IPS-18c (cell line): ENCODE data around the gene EXD3.
"Not testable (repeated sequence)": the region's sequence is repeated elsewhere in the genome, so short reads cannot be mapped to it uniquely, and the experiment has no call there.

Experiments
- H3K4me3 ChIP-seq: 2 replicates; pipeline ENCODE4 v1.7.0; 2013; ENCODE audit warnings: low read depth, mild to moderate bottlenecking, low read length, moderate library complexity; ENCODE audit not compliant: insufficient read depth
- H3K9me3 ChIP-seq: one replicate; pipeline ENCODE4 v1.6.1; 2013; ENCODE audit warnings: mild to moderate bottlenecking, low read length, moderate library complexity; ENCODE audit not compliant: control insufficient read depth, insufficient read depth

Gene EXD3

DNA sequence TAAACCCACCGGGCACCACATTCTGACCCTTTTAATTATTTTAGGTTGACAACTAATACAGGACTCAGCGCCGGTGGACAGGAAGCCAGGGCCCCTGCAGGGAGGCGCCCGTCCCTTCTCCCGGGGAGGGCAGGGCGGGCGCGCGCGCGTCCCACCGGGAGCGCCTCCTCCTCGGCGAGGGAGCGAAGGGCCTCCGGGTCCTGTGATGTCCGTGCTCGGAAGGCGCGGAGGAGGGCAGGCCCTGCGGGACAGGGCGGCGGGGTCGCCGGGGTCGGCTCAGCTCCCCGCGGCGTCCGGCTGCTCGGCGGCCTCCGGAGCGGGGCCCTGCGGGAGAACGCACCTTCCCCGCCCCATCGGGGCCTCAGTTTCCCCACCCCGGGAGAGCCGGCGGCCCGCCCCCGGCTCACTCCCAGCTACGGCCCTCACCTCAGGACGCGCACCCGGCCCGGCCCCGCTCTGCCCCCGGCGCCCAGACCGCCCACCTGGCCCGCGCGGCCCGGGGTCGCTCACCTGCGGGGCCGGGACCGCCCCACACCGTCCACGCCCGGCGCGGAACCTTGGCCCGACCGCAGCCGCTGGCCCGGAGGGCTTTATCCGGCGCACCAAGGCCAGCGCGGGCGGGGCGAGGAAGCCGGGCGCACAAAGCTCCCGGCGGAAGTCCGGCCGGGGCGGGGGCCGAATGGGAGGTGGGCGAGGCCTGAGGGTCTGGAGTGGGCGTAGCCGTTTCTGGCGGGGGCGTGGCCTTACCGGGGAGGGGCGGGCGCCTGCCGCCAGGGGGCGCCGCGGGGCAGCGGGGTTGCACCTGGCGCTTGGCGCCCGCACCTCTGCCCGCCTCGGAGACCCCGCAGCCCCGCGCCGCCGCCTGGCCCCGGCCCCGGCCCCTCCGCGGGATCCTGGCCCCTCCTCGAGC is at the start of gene EXD3, which contains the start of gene NOXA1:
EXD3 (minus strand) TSS at position 559 of the 910 bp plus-strand sequence. CDS start 27,805 bp downstream, outside the sequence.
NOXA1 (plus strand) TSS at position 790 of the 910 bp plus-strand sequence. CDS start 137 bp downstream, outside the sequence.
- Histone ChIP-seq H3K4me3 (peak within 1 kb of the TSS; percentile 76), H3K9me3 (no peaks in the 10 kb centered on the region)

GRCh38 chr9:137470785-137471184 is 47.8 kb upstream of the EXD3 start:
- H3K9me3 ChIP-seq = no peaks in the 10 kb centered on the region
- no peak overlapping the region for H3K4me3 ChIP-seq

DNA sequence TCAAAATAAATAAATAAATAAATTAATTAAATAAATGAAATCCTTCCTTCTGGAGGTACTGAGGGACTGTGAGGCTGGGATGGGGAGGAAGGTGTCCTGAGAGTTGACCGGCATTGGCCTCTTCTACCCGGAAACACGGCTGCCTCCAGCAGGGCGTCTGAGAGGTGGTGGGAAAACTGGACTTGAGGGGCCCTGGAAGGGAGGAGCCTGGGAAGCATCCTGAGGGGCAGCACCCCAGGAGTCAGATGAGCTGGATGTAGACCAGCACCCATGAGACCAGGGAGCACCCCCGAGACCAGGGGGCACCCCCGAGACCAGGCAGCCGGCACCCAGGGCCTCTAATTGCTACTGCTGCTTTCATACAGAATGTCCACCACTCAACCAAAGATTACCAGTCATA is 44.9 kb upstream of the EXD3 start:
- H3K9me3 ChIP-seq = no peaks in the 10 kb centered on the region

GRCh38 chr9:137467161-137467581 is 44.2 kb upstream of the EXD3 start:
- Histone ChIP-seq H3K4me3 (no peak overlapping the region), H3K9me3 (no peaks in the 10 kb centered on the region)

More for the DNA sequence above, 44.9 kb upstream of the EXD3 start:
- H3K4me3 ChIP-seq = no peak overlapping the region

GRCh38 chr9:137466389-137467085 is 43.6 kb upstream of the EXD3 start:
- H3K4me3 ChIP-seq, H3K9me3 ChIP-seq: not testable (repeated sequence)

- no peak overlapping the region for H3K4me3 ChIP-seq
Observed at GRCh38 chr9:137465720-137466388, 42.9 kb upstream of the EXD3 start.

GRCh38 chr9:137465000-137465719 is 42.2 kb upstream of the EXD3 start:
- Histone ChIP-seq H3K4me3 (no peak overlapping the region), H3K9me3 (no peaks in the 10 kb centered on the region)

More at GRCh38 chr9:137465720-137466388, 42.9 kb upstream of the EXD3 start:
- H3K9me3 ChIP-seq = no peaks in the 10 kb centered on the region

DNA sequence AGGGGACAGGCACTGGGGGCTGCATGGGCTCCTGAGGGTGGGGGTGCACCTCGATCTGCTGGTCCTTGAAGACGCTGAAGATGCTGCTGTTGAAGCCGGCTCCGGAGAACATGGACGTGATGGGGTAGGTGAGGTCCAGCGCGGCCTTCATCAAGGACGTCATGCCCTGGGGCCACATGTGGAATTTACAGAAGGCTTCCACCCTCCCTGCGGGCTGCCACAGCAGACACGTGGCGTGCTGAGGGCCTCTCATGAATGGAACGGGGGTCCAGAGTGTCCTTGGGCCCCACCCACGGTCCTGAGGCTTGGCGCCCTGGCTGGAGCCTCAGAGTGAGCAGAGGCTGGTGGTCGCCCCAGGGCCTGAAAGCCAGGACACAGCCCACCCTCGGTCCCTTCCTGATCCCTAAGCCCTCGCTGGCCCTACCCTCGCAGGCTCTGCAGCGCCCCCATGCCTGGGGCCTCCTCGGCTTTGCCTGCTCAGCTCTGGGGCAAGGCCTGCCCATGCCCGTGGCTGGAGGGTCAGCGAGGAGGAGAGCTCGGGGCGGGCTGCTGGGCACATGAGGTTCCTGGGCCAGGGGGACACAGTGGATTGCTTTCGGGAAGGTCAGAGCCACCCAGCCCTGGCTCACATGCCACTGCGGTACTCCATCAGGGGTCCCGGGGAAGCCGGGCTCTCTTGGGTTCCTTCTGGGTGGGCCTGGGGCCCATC is 41.5 kb upstream of the EXD3 start:
- Histone ChIP-seq H3K9me3 (no peaks in the 10 kb centered on the region), H3K4me3 (no peak overlapping the region)

DNA sequence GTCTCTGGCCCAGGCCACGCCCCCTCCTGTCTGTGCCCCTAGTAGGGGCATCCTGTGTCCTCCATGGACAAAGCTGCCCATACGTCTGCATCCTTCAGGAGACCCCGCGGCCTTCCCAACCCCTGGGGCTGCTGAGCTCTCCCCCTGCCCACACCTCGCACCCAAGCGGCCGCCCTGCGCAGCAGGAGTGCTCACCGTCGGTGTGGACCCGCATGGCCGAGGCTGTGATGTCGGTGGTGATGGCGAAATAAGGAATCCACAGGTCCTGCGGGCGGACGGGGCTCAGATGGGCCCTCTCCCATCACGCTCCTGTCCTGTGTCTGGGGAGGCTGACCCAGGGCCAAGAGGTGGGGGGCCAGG is 40.9 kb upstream of the EXD3 start:
- Histone ChIP-seq H3K9me3 (no peaks in the 10 kb centered on the region), H3K4me3 (no peak overlapping the region)

GRCh38 chr9:137462986-137463930 is 40.3 kb upstream of the EXD3 start:
- Histone ChIP-seq H3K9me3 (no peaks in the 10 kb centered on the region), H3K4me3 (no peak overlapping the region)

DNA sequence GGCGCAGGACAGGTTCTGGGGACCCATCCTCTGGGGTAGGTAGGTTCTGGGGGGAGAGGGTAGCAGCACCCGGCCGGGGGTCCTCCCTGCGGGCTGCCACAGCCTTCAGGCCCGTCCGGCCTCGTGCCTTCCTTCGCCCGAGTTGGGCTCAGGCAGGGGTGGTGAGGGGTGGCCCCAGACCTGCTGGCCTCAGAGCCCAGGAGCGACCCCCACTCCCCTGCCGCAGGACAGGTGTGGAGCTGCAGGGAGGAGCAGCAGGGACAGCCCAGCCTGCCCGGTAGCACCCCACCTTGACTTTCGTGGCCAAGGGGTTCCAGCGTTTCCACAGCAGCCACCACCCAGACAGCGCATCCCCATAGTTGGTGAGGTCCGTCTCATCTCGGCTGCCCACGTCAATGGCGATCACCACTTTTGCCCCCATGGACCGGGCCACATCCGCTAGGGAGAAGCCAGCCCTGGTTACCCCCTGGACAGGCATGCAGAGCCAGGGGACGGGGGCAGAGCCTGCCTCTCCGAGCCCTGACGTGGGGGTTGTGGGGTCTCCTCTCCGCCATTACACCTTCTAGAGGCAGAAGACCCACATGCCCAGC is 39.5 kb upstream of the EXD3 start:
- H3K9me3 ChIP-seq = no peaks in the 10 kb centered on the region
- no peak overlapping the region for H3K4me3 ChIP-seq

DNA sequence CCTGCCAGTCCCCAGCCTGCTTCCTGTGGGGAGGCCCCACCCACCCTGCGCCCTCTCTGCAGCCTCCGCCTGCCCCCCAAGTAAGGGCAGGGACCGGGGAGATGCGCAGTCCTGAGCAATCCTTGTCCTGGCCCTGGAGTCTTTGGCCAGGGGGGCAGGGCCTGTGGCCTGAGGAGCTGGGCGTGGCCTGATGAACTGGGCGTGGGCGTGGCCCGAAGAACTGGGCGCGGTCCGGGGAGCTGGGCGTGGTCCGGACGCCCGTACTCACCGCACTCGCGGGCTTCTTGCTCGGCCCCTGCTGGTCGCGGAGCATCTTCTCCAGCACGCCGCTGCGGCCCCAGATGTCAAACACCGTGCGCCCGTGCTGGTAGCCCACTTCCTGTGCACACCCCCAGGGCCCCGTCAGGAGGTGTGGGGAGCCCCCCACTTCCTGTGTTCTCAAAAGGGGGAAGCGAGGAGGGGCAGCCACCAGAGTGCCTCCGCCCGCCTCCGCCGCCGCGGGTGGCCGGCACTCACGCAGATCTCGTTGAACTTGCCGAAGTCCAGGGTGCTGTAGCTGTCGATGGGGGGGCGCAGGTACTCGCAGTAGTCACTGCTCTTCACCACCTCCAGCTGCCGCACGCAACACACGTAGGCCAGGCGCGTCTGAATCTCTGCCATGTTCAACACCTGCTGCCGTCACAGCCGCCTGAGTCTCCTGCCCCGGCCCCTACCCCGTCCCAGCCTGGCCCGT is 38.9 kb upstream of the EXD3 start:
- H3K4me3 ChIP-seq = peak overlapping the region; percentile 28
- H3K9me3 ChIP-seq = no peaks in the 10 kb centered on the region

- Histone ChIP-seq H3K4me3 (no peak overlapping the region), H3K9me3 (no peaks in the 10 kb centered on the region)
Observed at GRCh38 chr9:137461316-137461662, 38.3 kb upstream of the EXD3 start.

GRCh38 chr9:137460363-137461315 is 37.7 kb upstream of the EXD3 start:
- no peak overlapping the region for H3K4me3 ChIP-seq

More at GRCh38 chr9:137460363-137461315, 37.7 kb upstream of the EXD3 start:
- H3K9me3 ChIP-seq = no peaks in the 10 kb centered on the region
